ENCODE measurements around the gene PCDH1.
A peak's percentile ranks its signal among the peaks of the same experiment; 100 is the strongest.

PCDH1 gene

DNA sequence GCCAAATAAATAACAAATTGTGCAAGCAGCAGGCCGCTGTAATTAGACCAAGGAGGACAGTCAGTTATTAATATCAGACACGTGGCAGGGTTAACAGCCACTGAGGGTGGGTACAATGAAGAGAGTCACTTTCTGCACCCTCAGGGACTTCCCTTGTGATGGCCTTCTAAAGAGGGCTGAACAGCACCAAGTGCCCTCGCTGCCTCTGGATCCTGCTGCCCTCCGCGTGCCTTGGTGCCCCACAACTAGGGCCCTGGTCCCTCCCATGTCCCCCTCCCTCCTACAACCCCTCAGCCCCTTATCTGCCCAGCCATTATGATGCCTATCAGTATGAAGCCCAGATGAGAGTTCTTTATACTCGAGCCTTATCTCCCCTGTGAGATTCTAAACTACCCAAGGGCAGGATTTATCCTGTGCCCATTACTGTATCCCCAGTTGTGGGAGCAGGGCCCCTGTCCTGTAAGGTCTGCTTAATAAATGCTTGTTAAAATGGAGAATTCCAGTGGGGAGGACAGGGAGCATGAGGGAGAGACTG is 37.3 kb downstream of the PCDH1 start:
- TF ChIP-seq ARNTL (CRISPR knock-in tag; IDR thresholded peaks at IDR 0.05; ENCODE audit: borderline replicate concordance, low read depth) (no peak), ZNF8 (CRISPR knock-in tag; IDR thresholded peaks at IDR 0.05) (no peak), TCF4 (CRISPR knock-in tag; IDR thresholded peaks at IDR 0.05; ENCODE audit: borderline replicate concordance) (peak; percentile 66; the same call in 1 of the 2 replicates), GLIS3 (CRISPR knock-in tag; IDR thresholded peaks at IDR 0.05) (no peak)
- no peak; the same call in 2 of the 3 replicates for ATAC-seq

DNA sequence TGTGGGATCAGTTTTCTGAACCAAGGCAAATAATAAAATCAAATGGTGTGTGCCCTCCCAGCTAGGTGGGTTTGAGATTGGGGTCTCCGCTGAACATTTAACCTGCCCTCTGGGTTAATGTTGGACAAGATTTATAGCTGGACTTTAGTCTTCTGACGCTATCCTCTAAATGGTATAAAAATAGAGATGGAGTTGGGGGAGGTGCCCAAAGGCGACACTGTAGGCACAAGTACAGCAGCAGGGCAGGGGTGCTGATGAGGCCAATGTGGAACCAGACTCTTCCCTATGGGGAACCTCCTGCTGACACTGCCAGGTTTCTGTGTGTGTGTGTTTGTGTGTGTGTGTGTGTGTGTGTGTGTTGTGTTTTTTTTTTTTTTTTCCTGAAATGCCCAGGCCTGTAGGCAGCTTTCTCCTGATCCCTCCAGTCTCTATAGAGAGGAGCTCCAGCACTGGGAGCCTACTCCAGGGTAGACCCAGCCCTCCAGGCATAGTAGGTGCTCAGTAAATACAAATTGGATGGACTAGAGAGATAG is 37.9 kb downstream of the PCDH1 start:
- ATAC-seq, result no peak
- TF ChIP-seq BACH2 (CRISPR knock-in tag; IDR thresholded peaks at IDR 0.05; ENCODE audit: borderline replicate concordance) (no peak), TCF4 (CRISPR knock-in tag; IDR thresholded peaks at IDR 0.05; ENCODE audit: borderline replicate concordance) (no peak), SNAI2 (CRISPR knock-in tag; IDR thresholded peaks at IDR 0.05) (no peak), PPARA (CRISPR knock-in tag; IDR thresholded peaks at IDR 0.05; ENCODE audit: borderline replicate concordance) (no peak), ZNF565 (CRISPR knock-in tag; conservative IDR thresholded peaks at IDR 0.05; ENCODE audit: low read depth) (no peak), RARB (CRISPR knock-in tag; IDR thresholded peaks at IDR 0.05) (no peak), GLIS3 (CRISPR knock-in tag; IDR thresholded peaks at IDR 0.05) (no peak), TOX (CRISPR knock-in tag; IDR thresholded peaks at IDR 0.05; ENCODE audit: borderline replicate concordance) (no peak), ZFP30 (CRISPR knock-in tag; IDR thresholded peaks at IDR 0.05) (no peak), ZFP3 (CRISPR knock-in tag; IDR thresholded peaks at IDR 0.05) (no peak), ZNF70 (CRISPR knock-in tag; IDR thresholded peaks at IDR 0.05) (no peak)
- TF ChIP-seq, protein P1, sequence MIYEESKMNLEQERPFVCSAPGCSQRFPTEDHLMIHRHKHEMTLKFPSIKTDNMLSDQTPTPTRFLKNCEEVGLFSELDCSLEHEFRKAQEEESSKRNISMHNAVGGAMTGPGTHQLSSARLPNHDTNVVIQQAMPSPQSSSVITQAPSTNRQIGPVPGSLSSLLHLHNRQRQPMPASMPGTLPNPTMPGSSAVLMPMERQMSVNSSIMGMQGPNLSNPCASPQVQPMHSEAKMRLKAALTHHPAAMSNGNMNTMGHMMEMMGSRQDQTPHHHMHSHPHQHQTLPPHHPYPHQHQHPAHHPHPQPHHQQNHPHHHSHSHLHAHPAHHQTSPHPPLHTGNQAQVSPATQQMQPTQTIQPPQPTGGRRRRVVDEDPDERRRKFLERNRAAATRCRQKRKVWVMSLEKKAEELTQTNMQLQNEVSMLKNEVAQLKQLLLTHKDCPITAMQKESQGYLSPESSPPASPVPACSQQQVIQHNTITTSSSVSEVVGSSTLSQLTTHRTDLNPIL (CRISPR knock-in tag; IDR thresholded peaks at IDR 0.05; ENCODE audit: low read depth), result no peak
- TF ChIP-seq, protein P2, sequence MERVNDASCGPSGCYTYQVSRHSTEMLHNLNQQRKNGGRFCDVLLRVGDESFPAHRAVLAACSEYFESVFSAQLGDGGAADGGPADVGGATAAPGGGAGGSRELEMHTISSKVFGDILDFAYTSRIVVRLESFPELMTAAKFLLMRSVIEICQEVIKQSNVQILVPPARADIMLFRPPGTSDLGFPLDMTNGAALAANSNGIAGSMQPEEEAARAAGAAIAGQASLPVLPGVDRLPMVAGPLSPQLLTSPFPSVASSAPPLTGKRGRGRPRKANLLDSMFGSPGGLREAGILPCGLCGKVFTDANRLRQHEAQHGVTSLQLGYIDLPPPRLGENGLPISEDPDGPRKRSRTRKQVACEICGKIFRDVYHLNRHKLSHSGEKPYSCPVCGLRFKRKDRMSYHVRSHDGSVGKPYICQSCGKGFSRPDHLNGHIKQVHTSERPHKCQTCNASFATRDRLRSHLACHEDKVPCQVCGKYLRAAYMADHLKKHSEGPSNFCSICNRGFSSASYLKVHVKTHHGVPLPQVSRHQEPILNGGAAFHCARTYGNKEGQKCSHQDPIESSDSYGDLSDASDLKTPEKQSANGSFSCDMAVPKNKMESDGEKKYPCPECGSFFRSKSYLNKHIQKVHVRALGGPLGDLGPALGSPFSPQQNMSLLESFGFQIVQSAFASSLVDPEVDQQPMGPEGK (CRISPR knock-in tag; IDR thresholded peaks at IDR 0.05; ENCODE audit: borderline replicate concordance), result no peak
- TF ChIP-seq, protein P3, sequence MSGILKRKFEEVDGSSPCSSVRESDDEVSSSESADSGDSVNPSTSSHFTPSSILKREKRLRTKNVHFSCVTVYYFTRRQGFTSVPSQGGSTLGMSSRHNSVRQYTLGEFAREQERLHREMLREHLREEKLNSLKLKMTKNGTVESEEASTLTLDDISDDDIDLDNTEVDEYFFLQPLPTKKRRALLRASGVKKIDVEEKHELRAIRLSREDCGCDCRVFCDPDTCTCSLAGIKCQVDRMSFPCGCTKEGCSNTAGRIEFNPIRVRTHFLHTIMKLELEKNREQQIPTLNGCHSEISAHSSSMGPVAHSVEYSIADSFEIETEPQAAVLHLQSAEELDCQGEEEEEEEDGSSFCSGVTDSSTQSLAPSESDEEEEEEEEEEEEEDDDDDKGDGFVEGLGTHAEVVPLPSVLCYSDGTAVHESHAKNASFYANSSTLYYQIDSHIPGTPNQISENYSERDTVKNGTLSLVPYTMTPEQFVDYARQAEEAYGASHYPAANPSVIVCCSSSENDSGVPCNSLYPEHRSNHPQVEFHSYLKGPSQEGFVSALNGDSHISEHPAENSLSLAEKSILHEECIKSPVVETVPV (CRISPR knock-in tag; IDR thresholded peaks at IDR 0.05), result no peak
- TF ChIP-seq, protein P4, sequence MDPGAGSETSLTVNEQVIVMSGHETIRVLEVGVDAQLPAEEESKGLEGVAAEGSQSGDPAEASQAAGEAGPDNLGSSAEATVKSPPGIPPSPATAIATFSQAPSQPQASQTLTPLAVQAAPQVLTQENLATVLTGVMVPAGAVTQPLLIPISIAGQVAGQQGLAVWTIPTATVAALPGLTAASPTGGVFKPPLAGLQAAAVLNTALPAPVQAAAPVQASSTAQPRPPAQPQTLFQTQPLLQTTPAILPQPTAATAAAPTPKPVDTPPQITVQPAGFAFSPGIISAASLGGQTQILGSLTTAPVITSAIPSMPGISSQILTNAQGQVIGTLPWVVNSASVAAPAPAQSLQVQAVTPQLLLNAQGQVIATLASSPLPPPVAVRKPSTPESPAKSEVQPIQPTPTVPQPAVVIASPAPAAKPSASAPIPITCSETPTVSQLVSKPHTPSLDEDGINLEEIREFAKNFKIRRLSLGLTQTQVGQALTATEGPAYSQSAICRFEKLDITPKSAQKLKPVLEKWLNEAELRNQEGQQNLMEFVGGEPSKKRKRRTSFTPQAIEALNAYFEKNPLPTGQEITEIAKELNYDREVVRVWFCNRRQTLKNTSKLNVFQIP (CRISPR knock-in tag; IDR thresholded peaks at IDR 0.05; ENCODE audit: borderline replicate concordance, low read depth), result no peak

DNA sequence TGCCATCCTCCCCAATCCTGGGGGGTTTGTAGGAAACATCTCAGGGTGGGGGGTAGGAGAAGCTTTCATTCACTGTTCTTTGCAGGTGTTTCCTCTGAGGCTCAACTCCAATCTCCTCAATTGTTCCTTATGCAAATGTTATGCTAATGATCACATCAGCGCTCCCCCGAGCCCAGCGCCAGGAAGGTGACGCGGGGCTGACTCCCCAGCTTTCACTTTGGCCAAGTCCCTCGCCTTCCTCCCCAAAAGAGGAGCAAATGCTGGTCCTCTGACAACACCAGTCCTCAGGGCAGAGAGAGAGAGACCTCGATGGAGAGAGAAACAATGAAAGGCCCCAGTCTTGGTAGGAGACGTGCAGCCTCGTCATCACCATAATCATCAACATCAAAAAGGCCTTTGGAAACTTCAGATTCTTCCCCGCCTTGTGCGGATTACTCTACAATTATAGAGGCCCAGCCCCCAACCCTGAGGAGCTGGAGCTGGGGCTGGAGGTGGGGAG is 39.1 kb downstream of the PCDH1 start:
- TF ChIP-seq CSDC2 (CRISPR knock-in tag; IDR thresholded peaks at IDR 0.05), result no peak
- TF ChIP-seq RARB (CRISPR knock-in tag; IDR thresholded peaks at IDR 0.05), result no peak
- no peak for TF ChIP-seq TOX (CRISPR knock-in tag; IDR thresholded peaks at IDR 0.05; ENCODE audit: borderline replicate concordance)
- TF ChIP-seq, protein P2 (CRISPR knock-in tag; IDR thresholded peaks at IDR 0.05; ENCODE audit: borderline replicate concordance), result no peak
- TF ChIP-seq ZNF8 (CRISPR knock-in tag; IDR thresholded peaks at IDR 0.05), result no peak
- TF ChIP-seq ESRRG (CRISPR knock-in tag; IDR thresholded peaks at IDR 0.05), result no peak
- TF ChIP-seq, protein P1 (CRISPR knock-in tag; IDR thresholded peaks at IDR 0.05; ENCODE audit: low read depth), result no peak
- no peak for ATAC-seq

All from SK-N-SH treated with all-trans-retinoic acid at 6 μM for 48 hours (cell line).